Measurements from ENCODE around the gene KRT79. TPM values are rescaled to one million over a fixed set of nuclear protein-coding genes. Genes with fewer than 3 reads are reported as not detected.

The KRT79 gene
- total and polyA plus RNA-seq, 2 of the 8 experiments (the other 6 are each of a cell fraction or from before 2014, with no cell fraction given) = not detected

- no peak overlapping the region for H3K14ac ChIP-seq (ENCODE audit: insufficient read length)
- H3K79me1 ChIP-seq (ENCODE audit: low read depth, low read length) = no peaks in the 10 kb centered on the region
- H3K56ac ChIP-seq (replicated peaks; ENCODE audit: insufficient read length, low read depth, low read length) = no peak overlapping the region
- 83% methylated on average over 6 of the region's 7 CpGs; no CpG with 5 or more reads in 1 of the 2 experiments for WGBS, 2 experiments (ENCODE audit: extremely low coverage in 1 of 2, insufficient coverage in 1 of 2, insufficient read length in 1 of 2, insufficient replicate concordance in 2 of 2, low coverage in 1 of 2, low lambda C conversion rate in 2 of 2, missing lambda C conversion rate in 1 of 2)
- no peaks in the 10 kb centered on the region for H3K23me2 ChIP-seq (ENCODE audit: low read depth, low read length)
- H3K36me3 ChIP-seq (ENCODE audit: control insufficient read depth in 2 of 4, insufficient read depth in 4 of 4, low read length in 3 of 4) = no peaks in the 10 kb centered on the region
- ChIA-PET POLR2A (ENCODE audit: partially characterized antibody) (no interaction called here), CTCF (ENCODE audit: partially characterized antibody) (interaction anchor here (1.2 to 1.7 kb wide), 2 partner anchors 47 to 62 kb away, joined by 3 to 4 read pairs; no protein-coding TSS in a partner anchor)
- H3K9ac ChIP-seq (replicated peaks in 1 of 4; ENCODE audit: extremely low read depth in 1 of 4, low read depth in 3 of 4, low read length in 3 of 4) = no peak overlapping the region
- H4K20me1 ChIP-seq (replicated peaks in 1 of 2; ENCODE audit: control insufficient read depth in 1 of 2, insufficient read depth in 2 of 2, low read length in 2 of 2) = no peaks in the 10 kb centered on the region
- H2BK5ac ChIP-seq (ENCODE audit: low read depth, low read length) = no peak overlapping the region
- no peak overlapping the region for H2BK15ac ChIP-seq (ENCODE audit: low read length)
- H3K23ac ChIP-seq (ENCODE audit: insufficient read length) = no peak overlapping the region
- no peak overlapping the region for H3K18ac ChIP-seq (ENCODE audit: extremely low read depth, low read length)
- H3K4me3 ChIP-seq (ENCODE audit: extremely low read depth in 1 of 4, insufficient read depth in 2 of 4, low read depth in 3 of 4, low read length in 4 of 4) = no peak overlapping the region
- no peak overlapping the region for H4K8ac ChIP-seq (ENCODE audit: extremely low read depth, insufficient read depth, low read length)
- no peak overlapping the region for H3K27ac ChIP-seq (ENCODE audit: low read depth, low read length)
- H2AK5ac ChIP-seq (ENCODE audit: low read depth, low read length) = no peak overlapping the region
- no peaks in the 10 kb centered on the region for H3K79me2 ChIP-seq (ENCODE audit: control insufficient read depth in 1 of 2, insufficient read depth in 2 of 2, low read length in 2 of 2)
- DNase-seq (ENCODE audit: low read depth in 1 of 2, low spot score in 2 of 2) (no peak), FAIRE-seq (no peak)
- H3K27me3 ChIP-seq (replicated peaks in 1 of 4; ENCODE audit: control insufficient read depth in 3 of 4, extremely low read depth in 1 of 4, insufficient read depth in 3 of 4, low read length in 3 of 4) = no peaks in the 10 kb centered on the region
- H2AFZ ChIP-seq (ENCODE audit: low read length) = no peak overlapping the region
- H2BK20ac ChIP-seq (ENCODE audit: low read length) = no peak overlapping the region
- H2BK120ac ChIP-seq (replicated peaks; ENCODE audit: low read depth, low read length) = no peak overlapping the region
- no peak overlapping the region for H3K4ac ChIP-seq (replicated peaks; ENCODE audit: insufficient read length, low read depth, low read length)
- H3K4me1 ChIP-seq (replicated peaks in 1 of 4; ENCODE audit: control insufficient read depth in 3 of 4, insufficient read depth in 4 of 4, low read length in 3 of 4) = no peaks in the 10 kb centered on the region
- no peak overlapping the region for H4K91ac ChIP-seq (replicated peaks; ENCODE audit: insufficient read length, low read length)
- H3K9me3 ChIP-seq (ENCODE audit: insufficient read depth in 2 of 2, low read depth in 1 of 2, low read length in 1 of 2) = no peaks in the 10 kb centered on the region
- H2BK12ac ChIP-seq (ENCODE audit: low read depth, low read length) = no peak overlapping the region
- no peak overlapping the region for H3K4me2 ChIP-seq (ENCODE audit: insufficient read depth in 1 of 2, low read depth in 2 of 2, low read length in 2 of 2)
- H4K5ac ChIP-seq (ENCODE audit: insufficient read length, low read depth, low read length) = no peak overlapping the region
- TF ChIP-seq SP1 (IDR thresholded peaks at IDR 0.05; ENCODE audit: low read depth, low read length) (no peak), EZH2 (IDR thresholded peaks at IDR 0.05; ENCODE audit: low read depth, low read length, severe bottlenecking) (no peak), CREB1 (IDR thresholded peaks at IDR 0.05) (no peak), GABPA (IDR thresholded peaks at IDR 0.05; ENCODE audit: borderline replicate concordance, insufficient read depth, low read length) (no peak), MAFK (IDR thresholded peaks at IDR 0.05; ENCODE audit: low read depth, low read length) (no peak), CBX5 (IDR thresholded peaks at IDR 0.05; ENCODE audit: low read depth, low read length) (no peak), POU5F1 (IDR thresholded peaks at IDR 0.05; ENCODE audit: low read depth, low read length) (no peak), ATF2 (IDR thresholded peaks at IDR 0.05; ENCODE audit: low read length) (no peak), SIN3A (conservative IDR thresholded peaks at IDR 0.05 in 1 of 2, IDR thresholded peaks at IDR 0.05 in 1 of 2; ENCODE audit: low read depth in 1 of 2, low read length in 2 of 2) (no peak), TCF12 (IDR thresholded peaks at IDR 0.05; ENCODE audit: low read depth, low read length) (no peak), POLR2A (IDR thresholded peaks at IDR 0.05; ENCODE audit: control extremely low read depth in 1 of 2, low read depth in 2 of 2, low read length in 2 of 2) (no peak), SRF (IDR thresholded peaks at IDR 0.05; ENCODE audit: low read depth, low read length) (no peak)
Observed at GRCh38 chr12:52818388-52818787, 15.7 kb downstream of the KRT79 start.

All from H1 (cell line).